HEK293 (cell line): ENCODE data around the gene TAS1R3.

Experiments
- CTCF ChIA-PET: fragments of 350-600 bp; formaldehyde crosslinking; extraction: SDS; loops from one replicate; lab custom pipeline; 2021; ENCODE audit warnings: antibody characterized with exemption; lab: Yijun Ruan, JAX
- POLR2A ChIA-PET: fragments of 300-600 bp; formaldehyde crosslinking; extraction: SDS; loops from one replicate; lab custom pipeline; 2020; ENCODE audit warnings: antibody characterized with exemption, inconsistent platforms; lab: Yijun Ruan, JAX
- H3K27ac ChIP-seq: fragments of 200-500 bp; sonication (Bioruptor generic); 2 replicates; pipeline ENCODE4 v1.5.1; 2014; ENCODE audit warnings: low read depth, low read length, control low read depth, inconsistent platforms; ENCODE audit errors: extremely low read depth
- H3K36me3 ChIP-seq, 2 experiments: fragments of 200-500 bp in 1 of 2; sonication (Bioruptor generic) in 1 of 2; 1 replicate in 1 of 2; 2 replicates in 1 of 2; pipeline ENCODE4 v1.5.1; 2014 to 2017; ENCODE audit warnings: inconsistent platforms in 2 of 2, low read length in 2 of 2; ENCODE audit not compliant: control insufficient read depth in 2 of 2, insufficient read depth in 1 of 2
- H3K4me1 ChIP-seq: fragments of 200-500 bp; sonication (Bioruptor generic); 2 replicates; pipeline ENCODE4 v1.5.1; 2014; ENCODE audit warnings: mild to moderate bottlenecking, low read length, inconsistent platforms; ENCODE audit not compliant: control insufficient read depth, insufficient read depth
- H3K4me3 ChIP-seq: 2 replicates; pipeline ENCODE4 v1.5.1; 2011; ENCODE audit warnings: low read depth, mild to moderate bottlenecking, control low read depth, low read length, moderate library complexity
- H3K9me3 ChIP-seq: fragments of 200-500 bp; sonication (Bioruptor generic); 2 replicates; pipeline ENCODE4 v1.5.1; 2014; ENCODE audit warnings: low read depth, low read length, inconsistent platforms; ENCODE audit not compliant: control insufficient read depth, insufficient read depth
- BCL11A ChIP-seq: fragments of 450-650 bp; formaldehyde crosslinking; IDR thresholded peaks from 2 replicates; pipeline ENCODE4 v1.5.1; 2016; ENCODE audit warnings: low read depth, missing biosample characterization, missing genetic modification characterization
- BCL11B ChIP-seq: fragments of 450-650 bp; formaldehyde crosslinking; IDR thresholded peaks from 2 replicates; pipeline ENCODE4 v1.5.1; 2016; ENCODE audit warnings: low read depth, missing biosample characterization, missing genetic modification characterization
- CTCF ChIP-seq: fragments of 450-650 bp; formaldehyde crosslinking; IDR thresholded peaks from 2 replicates; pipeline ENCODE4 v1.5.1; 2016; ENCODE audit warnings: missing biosample characterization, missing genetic modification characterization
- GLIS1 ChIP-seq: fragments of 450-650 bp; formaldehyde crosslinking; IDR thresholded peaks from 2 replicates; pipeline ENCODE4 v1.5.1; 2016; ENCODE audit warnings: missing biosample characterization, missing genetic modification characterization
- GLIS2 ChIP-seq: fragments of 450-650 bp; formaldehyde crosslinking; IDR thresholded peaks from 2 replicates; pipeline ENCODE4 v1.5.1; 2016; ENCODE audit warnings: missing biosample characterization, missing genetic modification characterization
- IKZF3 ChIP-seq: fragments of 450-650 bp; IDR thresholded peaks from 2 replicates; pipeline ENCODE4 v1.5.0; 2018; ENCODE audit warnings: missing biosample characterization, mild to moderate bottlenecking, missing genetic modification characterization, moderate library complexity
- KLF9 ChIP-seq: fragments of 450-650 bp; formaldehyde crosslinking; IDR thresholded peaks from 2 replicates; pipeline ENCODE4 v1.5.1; 2016; ENCODE audit warnings: missing biosample characterization, missing genetic modification characterization, low read depth
- WT1 ChIP-seq: fragments of 450-650 bp; formaldehyde crosslinking; IDR thresholded peaks from 2 replicates; pipeline ENCODE4 v1.5.1; 2016; ENCODE audit warnings: missing biosample characterization, missing genetic modification characterization
- ZFHX2 ChIP-seq: fragments of 450-650 bp; formaldehyde crosslinking; conservative IDR thresholded peaks from 2 replicates; pipeline ENCODE4 v1.5.1; 2016; ENCODE audit warnings: missing biosample characterization, missing genetic modification characterization
- ZNF10 ChIP-seq: fragments of 450-650 bp; formaldehyde crosslinking; IDR thresholded peaks from 2 replicates; pipeline ENCODE4 v1.5.1; 2017; ENCODE audit warnings: missing biosample characterization, missing genetic modification characterization
- ZNF148 ChIP-seq: fragments of 450-650 bp; formaldehyde crosslinking; IDR thresholded peaks from 2 replicates; pipeline ENCODE4 v1.5.0; 2017; ENCODE audit warnings: missing biosample characterization, missing genetic modification characterization, borderline replicate concordance
- ZNF174 ChIP-seq: fragments of 450-650 bp; formaldehyde crosslinking; IDR thresholded peaks from 2 replicates; pipeline ENCODE4 v1.5.0; 2017; ENCODE audit warnings: missing biosample characterization, mild to moderate bottlenecking, missing genetic modification characterization
- ZNF175 ChIP-seq: fragments of 450-650 bp; formaldehyde crosslinking; IDR thresholded peaks from 2 replicates; pipeline ENCODE4 v1.5.1; 2016; ENCODE audit warnings: missing biosample characterization, missing genetic modification characterization
- ZNF2 ChIP-seq: fragments of 450-650 bp; formaldehyde crosslinking; IDR thresholded peaks from 2 replicates; pipeline ENCODE4 v1.5.1; 2016; ENCODE audit warnings: missing biosample characterization, missing genetic modification characterization
- ZNF221 ChIP-seq: fragments of 450-650 bp; formaldehyde crosslinking; IDR thresholded peaks from 2 replicates; pipeline ENCODE4 v1.5.1; 2017; ENCODE audit warnings: missing biosample characterization, missing genetic modification characterization, borderline replicate concordance
- ZNF24 ChIP-seq: fragments of 450-650 bp; formaldehyde crosslinking; IDR thresholded peaks from 2 replicates; pipeline ENCODE4 v1.5.1; 2016; ENCODE audit warnings: missing biosample characterization, missing genetic modification characterization
- ZNF354C ChIP-seq: fragments of 450-650 bp; formaldehyde crosslinking; IDR thresholded peaks from 2 replicates; pipeline ENCODE4 v1.5.1; 2016; ENCODE audit warnings: missing biosample characterization, missing genetic modification characterization, low read depth, borderline replicate concordance
- ZNF529 ChIP-seq: fragments of 450-650 bp; formaldehyde crosslinking; IDR thresholded peaks from 2 replicates; pipeline ENCODE4 v1.5.1; 2017; ENCODE audit warnings: missing genetic modification characterization, missing biosample characterization; ENCODE audit not compliant: insufficient replicate concordance
- ZNF639 ChIP-seq: fragments of 450-650 bp; formaldehyde crosslinking; IDR thresholded peaks from 2 replicates; pipeline ENCODE4 v1.5.1; 2016; ENCODE audit warnings: missing biosample characterization, missing genetic modification characterization
- ZNF76 ChIP-seq: fragments of 450-650 bp; formaldehyde crosslinking; IDR thresholded peaks from 2 replicates; pipeline ENCODE4; 2016; ENCODE audit warnings: low read depth, missing biosample characterization, missing genetic modification characterization, borderline replicate concordance
- ZNF776 ChIP-seq: fragments of 450-650 bp; formaldehyde crosslinking; IDR thresholded peaks from 2 replicates; pipeline ENCODE4 v1.5.0; 2017; ENCODE audit warnings: missing biosample characterization, missing genetic modification characterization, borderline replicate concordance
- ZSCAN5A ChIP-seq: fragments of 450-650 bp; formaldehyde crosslinking; IDR thresholded peaks from 2 replicates; pipeline ENCODE4 v1.5.1; 2016; ENCODE audit warnings: missing biosample characterization, missing genetic modification characterization

TAS1R3 gene

GRCh38 chr1:1286313-1287261 is 44.5 kb upstream of the TAS1R3 start (continued):
- TF ChIP-seq ZNF148 (tag by site-specific recombination) (no peak), ZNF529 (tag by site-specific recombination) (no peak), ZSCAN5A (tag by site-specific recombination) (no peak), ZNF76 (tag by site-specific recombination) (no peak)
- TF ChIP-seq, all 188 proteins: peak for 0

GRCh38 chr1:1287288-1288110 is 43.6 kb upstream of the TAS1R3 start:
- POLR2A ChIA-PET, result interaction anchor here (1.1 kb wide), 1 partner anchor 14 kb away, joined by 3 read pairs; the partner anchor contains the start of gene UBE2J2
- peaks cover 0 to 1% of the 10 kb centered on the region in 2 experiments; a peak in 1 of 3 replicates for H3K36me3 ChIP-seq
- no peaks in the 10 kb centered on the region for H3K4me1 ChIP-seq
- H3K9me3 ChIP-seq, result no peaks in the 10 kb centered on the region
- H3K4me3 ChIP-seq, result no peak overlapping the region
- TF ChIP-seq WT1 (no peak), ZNF776 (tag by site-specific recombination) (no peak), ZNF639 (no peak), ZNF24 (tag by site-specific recombination) (no peak), ZNF174 (tag by site-specific recombination) (no peak), ZNF354C (tag by site-specific recombination) (no peak)
- no peak overlapping the region for H3K27ac ChIP-seq
- CTCF ChIA-PET, result interaction anchor here (0.6 kb wide), 1 partner anchor 170 kb away, joined by 3 read pairs; no protein-coding TSS in a partner anchor

GRCh38 chr1:1290238-1290731 is 40.8 kb upstream of the TAS1R3 start:
- CTCF ChIA-PET, result interaction anchor here (0.5 to 4.3 kb wide), 11 partner anchors 9 to 306 kb away, joined by 3 to 76 read pairs (median 4); no protein-coding TSS in a partner anchor
- no peaks in the 10 kb centered on the region for H3K9me3 ChIP-seq
- POLR2A ChIA-PET, result interaction anchor here (0.8 to 2.8 kb wide), 5 partner anchors 11 to 226 kb away, joined by 3 to 12 read pairs (median 4); partner anchors contain the start of gene UBE2J2
- H3K36me3 ChIP-seq, result peaks cover 0 to 20% of the 10 kb centered on the region in 2 experiments; a peak in 1 of 3 replicates
- no peaks in the 10 kb centered on the region for H3K4me1 ChIP-seq
- H3K27ac ChIP-seq, result no peak overlapping the region
- no peak overlapping the region for H3K4me3 ChIP-seq
- TF ChIP-seq IKZF3 (0 out of 2 replicates have a peak, but pooled peaks have one; percentile 44), CTCF (peak; percentile 54), KLF9 (no peak), ZNF221 (tag by site-specific recombination) (no peak), GLIS1 (tag by site-specific recombination) (peak; percentile 41), ZFHX2 (tag by site-specific recombination) (peak; percentile 46; the same call in 1 of the 2 replicates), BCL11B (tag by site-specific recombination) (peak; percentile 73), GLIS2 (tag by site-specific recombination) (peak; percentile 58), ZNF10 (tag by site-specific recombination) (0 out of 2 replicates have a peak, but pooled peaks have one; percentile 22), ZNF2 (tag by site-specific recombination) (0 out of 2 replicates have a peak, but pooled peaks have one; percentile 22), ZNF175 (tag by site-specific recombination) (no peak), BCL11A (tag by site-specific recombination) (peak; percentile 83)
